H1 (cell line): ENCODE results near the gene IRF3. TPM values are rescaled to one million over a fixed set of nuclear protein-coding genes. Genes with fewer than 3 reads are reported as not detected.

Experiments
- POU5F1 ChIP-seq: IDR thresholded peaks from 2 replicates; pipeline ENCODE4 v1.6.1; 2011; ENCODE audit warnings: low read depth, mild to moderate bottlenecking, low read length, moderate library complexity
- RBBP5 ChIP-seq: IDR thresholded peaks from 2 replicates; pipeline ENCODE4 v1.7.1; 2012; ENCODE audit warnings: low read depth, mild to moderate bottlenecking, inconsistent platforms, low read length, moderate library complexity, borderline replicate concordance
- TAF7 ChIP-seq: optimal IDR thresholded peaks from 2 replicates; pipeline ENCODE3; 2011; ENCODE audit warnings: low read depth, mild to moderate bottlenecking, inconsistent platforms, low read length, moderate library complexity, borderline replicate concordance
- ZNF274 ChIP-seq: IDR thresholded peaks from 2 replicates; pipeline ENCODE4 v1.7.0; 2012; ENCODE audit warnings: low read length, borderline replicate concordance; ENCODE audit errors: extremely low read depth
- polyA plus RNA-seq, 7 experiments: library from polyadenylated mRNA; depleted of rRNA in 3 of 7; stranded (reverse) in 5 of 7; unstranded in 2 of 7; fragments of >200 nt in 5 of 7; fragments of 200-250 nt in 2 of 7; gene quantifications; 1 replicate in 5 of 7; 2 replicates in 1 of 7; 4 replicates in 1 of 7; pipeline versions ENCODE4 v1.2.1 to v1.2.3, GENCODE V29; 2011 to 2013; ENCODE audit warnings: missing spikeins in 2 of 7, mixed read lengths in 2 of 7
- total RNA-seq: library from RNA; stranded (reverse); fragmentation: NEBNext Ultra II Directional; extraction: Animal tissue kit (Norgen Biotek cat#: 25700); gene quantifications from 2 replicates; pipeline ENCODE4 v1.2.1, GENCODE V29; 2021
- TF ChIP-seq, protein P1 (sequence below): IDR thresholded peaks from 2 replicates; pipeline ENCODE4 v1.6.1; 2011; ENCODE audit warnings: low read depth, mild to moderate bottlenecking, low read length; ENCODE audit not compliant: insufficient read depth
- TF ChIP-seq, protein P2 (sequence below): IDR thresholded peaks from 2 replicates; pipeline ENCODE4 v1.6.1; 2012; ENCODE audit warnings: inconsistent platforms

The IRF3 gene
- total and polyA plus RNA-seq, 2 of the 8 experiments (the other 6 are each of a cell fraction or from before 2014, with no cell fraction given), result 103 to 114 TPM

- no peak for TF ChIP-seq POU5F1
- TF ChIP-seq ZNF274, result no peak
- TF ChIP-seq, protein P1, sequence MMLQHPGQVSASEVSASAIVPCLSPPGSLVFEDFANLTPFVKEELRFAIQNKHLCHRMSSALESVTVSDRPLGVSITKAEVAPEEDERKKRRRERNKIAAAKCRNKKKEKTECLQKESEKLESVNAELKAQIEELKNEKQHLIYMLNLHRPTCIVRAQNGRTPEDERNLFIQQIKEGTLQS, result no peak
- TF ChIP-seq TAF7, result no peak
- no peak for TF ChIP-seq RBBP5
- TF ChIP-seq, protein P2, sequence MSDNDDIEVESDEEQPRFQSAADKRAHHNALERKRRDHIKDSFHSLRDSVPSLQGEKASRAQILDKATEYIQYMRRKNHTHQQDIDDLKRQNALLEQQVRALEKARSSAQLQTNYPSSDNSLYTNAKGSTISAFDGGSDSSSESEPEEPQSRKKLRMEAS, result no peak
Measured at GRCh38 chr19:49658139-49658517, 7.5 kb downstream of the IRF3 start (continued).
